HUES6 (cell line): ENCODE results near the gene NTN1.

ENCODE experiments used
- H3K27ac ChIP-seq: 2 replicates; pipeline ENCODE4 v1.7.0; 2013; ENCODE audit warnings: low read depth, mild to moderate bottlenecking, low read length, inconsistent platforms
- H3K27me3 ChIP-seq: 2 replicates; pipeline ENCODE4 v1.6.1; 2013; ENCODE audit warnings: low read length; ENCODE audit not compliant: control insufficient read depth, insufficient read depth
- H3K36me3 ChIP-seq: 2 replicates; pipeline ENCODE4 v1.6.1; 2013; ENCODE audit warnings: low read length; ENCODE audit not compliant: control insufficient read depth, insufficient read depth
- H3K4me1 ChIP-seq: 2 replicates; pipeline ENCODE4 v1.6.1; 2013; ENCODE audit warnings: low read length; ENCODE audit not compliant: control insufficient read depth, insufficient read depth
- H3K4me3 ChIP-seq: 2 replicates; pipeline ENCODE4 v1.5.1; 2013; ENCODE audit warnings: low read depth, low read length
- H3K9ac ChIP-seq: one replicate; pipeline ENCODE4 v1.6.1; 2013; ENCODE audit warnings: mild to moderate bottlenecking, low read length
- H3K9me3 ChIP-seq: 2 replicates; pipeline ENCODE4 v1.6.1; 2013; ENCODE audit warnings: low read depth, low read length; ENCODE audit not compliant: control insufficient read depth, insufficient read depth

Gene NTN1

DNA sequence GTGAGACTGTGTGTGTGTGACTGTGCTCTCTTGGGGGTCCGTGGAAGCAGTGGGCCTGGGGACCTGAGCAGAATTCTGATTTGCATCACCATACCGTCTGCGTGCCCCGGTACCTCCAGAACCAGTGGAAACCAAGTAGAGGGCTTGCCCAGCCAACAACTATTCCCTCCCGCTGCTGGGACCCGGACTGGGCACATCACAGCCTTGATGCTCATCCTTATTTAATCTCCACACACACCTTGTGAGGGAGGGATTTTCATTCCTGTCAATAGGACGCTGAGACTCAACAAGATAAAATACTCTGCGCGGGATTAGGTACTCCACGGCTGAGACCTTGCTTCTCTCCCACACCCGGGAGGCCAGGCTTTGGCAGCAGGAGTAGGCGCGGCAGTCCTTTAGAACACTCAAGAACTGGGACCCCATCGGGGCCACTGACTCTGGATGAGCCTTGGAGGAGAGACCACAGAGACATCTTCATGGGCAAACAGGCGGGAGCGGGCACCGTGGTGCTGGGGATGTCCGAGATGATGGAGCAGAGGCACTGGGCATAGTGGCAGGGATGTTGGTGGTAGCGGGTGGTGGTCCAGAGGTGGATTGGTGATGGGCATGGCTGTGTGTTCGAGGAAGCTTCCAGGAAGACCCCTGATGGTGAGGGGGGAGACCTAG lies 208.0 kb downstream of the NTN1 start:
- Histone ChIP-seq H3K9ac (no peak overlapping the region), H3K4me1 (peaks cover 12% of the 10 kb centered on the region), H3K36me3 (no peaks in the 10 kb centered on the region), H3K27me3 (peaks cover 8% of the 10 kb centered on the region; the same call in 1 of the 2 replicates), H3K4me3 (no peak overlapping the region), H3K27ac (no peak overlapping the region), H3K9me3 (no peaks in the 10 kb centered on the region)

GRCh38 chr17:9229826-9230201 lies 208.5 kb downstream of the NTN1 start:
- H3K36me3 ChIP-seq = no peaks in the 10 kb centered on the region
- no peaks in the 10 kb centered on the region for H3K9me3 ChIP-seq
- peaks cover 12% of the 10 kb centered on the region for H3K4me1 ChIP-seq
- H3K4me3 ChIP-seq = no peak overlapping the region
- H3K9ac ChIP-seq = no peak overlapping the region
- no peak overlapping the region for H3K27ac ChIP-seq
- H3K27me3 ChIP-seq = peaks cover 8% of the 10 kb centered on the region; the same call in 1 of the 2 replicates

GRCh38 chr17:9230346-9230745 lies 209.0 kb downstream of the NTN1 start:
- no peak overlapping the region for H3K9ac ChIP-seq

DNA sequence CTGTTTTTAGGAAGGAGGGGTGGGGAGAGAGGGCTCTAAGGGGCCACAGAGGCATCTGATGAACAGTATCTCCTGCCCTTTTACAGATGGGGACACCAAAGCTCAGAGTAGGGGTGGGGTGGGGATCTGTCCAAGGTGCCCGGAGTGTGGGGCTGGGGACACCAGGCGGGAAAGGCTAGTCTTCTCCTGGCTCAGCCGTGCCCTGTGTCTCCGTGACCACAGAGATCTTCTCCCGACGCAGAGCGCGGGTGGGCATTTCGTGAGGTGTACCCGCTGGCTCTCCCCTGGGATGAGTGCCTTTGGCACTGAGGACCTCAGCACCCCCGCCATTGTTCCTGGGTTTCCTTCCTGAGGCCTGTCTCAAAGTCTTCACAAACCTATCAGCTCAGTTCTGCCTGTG lies 209.6 kb downstream of the NTN1 start:
- no peak overlapping the region for H3K4me3 ChIP-seq
- no peaks in the 10 kb centered on the region for H3K9me3 ChIP-seq
- H3K27ac ChIP-seq = no peak overlapping the region
- H3K9ac ChIP-seq = no peak overlapping the region
- no peaks in the 10 kb centered on the region for H3K36me3 ChIP-seq
- peaks cover 8% of the 10 kb centered on the region; the same call in 1 of the 2 replicates for H3K4me1 ChIP-seq
- H3K27me3 ChIP-seq = peaks cover 8% of the 10 kb centered on the region; the same call in 1 of the 2 replicates

More at GRCh38 chr17:9230346-9230745, 209.0 kb downstream of the NTN1 start:
- no peaks in the 10 kb centered on the region for H3K36me3 ChIP-seq
- no peak overlapping the region for H3K27ac ChIP-seq
- H3K4me3 ChIP-seq = no peak overlapping the region
- H3K4me1 ChIP-seq = peaks cover 10% of the 10 kb centered on the region
- H3K9me3 ChIP-seq = no peaks in the 10 kb centered on the region
- H3K27me3 ChIP-seq = peaks cover 8% of the 10 kb centered on the region; the same call in 1 of the 2 replicates

GRCh38 chr17:9231449-9232154 lies 210.3 kb downstream of the NTN1 start:
- no peak overlapping the region for H3K4me3 ChIP-seq
- H3K4me1 ChIP-seq = peaks cover 6% of the 10 kb centered on the region; the same call in 1 of the 2 replicates
- H3K9me3 ChIP-seq = no peaks in the 10 kb centered on the region
- peaks cover 8% of the 10 kb centered on the region; the same call in 1 of the 2 replicates for H3K27me3 ChIP-seq
- H3K36me3 ChIP-seq = no peaks in the 10 kb centered on the region
- H3K9ac ChIP-seq = no peak overlapping the region
- no peak overlapping the region for H3K27ac ChIP-seq

DNA sequence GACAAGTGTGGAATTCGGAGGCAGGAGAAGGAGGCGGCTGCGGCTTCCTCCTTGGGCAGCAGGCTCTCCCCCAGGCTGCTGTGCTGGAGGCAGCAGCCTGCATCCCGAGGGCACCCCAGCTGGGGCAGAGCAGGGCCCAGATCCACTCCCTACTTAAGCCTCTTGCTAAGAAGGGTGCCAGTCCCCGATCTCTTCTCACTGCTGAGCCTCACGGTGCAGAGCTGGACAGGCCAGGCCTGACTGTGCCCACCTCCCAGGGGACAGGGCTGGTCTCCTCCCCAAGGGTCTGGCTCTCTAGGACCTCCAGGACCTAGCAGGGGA lies 210.8 kb downstream of the NTN1 start:
- no peaks in the 10 kb centered on the region for H3K9me3 ChIP-seq
- peaks cover 8% of the 10 kb centered on the region; the same call in 1 of the 2 replicates for H3K27me3 ChIP-seq
- peaks cover 5% of the 10 kb centered on the region; the same call in 1 of the 2 replicates for H3K4me1 ChIP-seq
- H3K9ac ChIP-seq = no peak overlapping the region
- no peak overlapping the region for H3K4me3 ChIP-seq
- H3K27ac ChIP-seq = no peak overlapping the region
- H3K36me3 ChIP-seq = no peaks in the 10 kb centered on the region

DNA sequence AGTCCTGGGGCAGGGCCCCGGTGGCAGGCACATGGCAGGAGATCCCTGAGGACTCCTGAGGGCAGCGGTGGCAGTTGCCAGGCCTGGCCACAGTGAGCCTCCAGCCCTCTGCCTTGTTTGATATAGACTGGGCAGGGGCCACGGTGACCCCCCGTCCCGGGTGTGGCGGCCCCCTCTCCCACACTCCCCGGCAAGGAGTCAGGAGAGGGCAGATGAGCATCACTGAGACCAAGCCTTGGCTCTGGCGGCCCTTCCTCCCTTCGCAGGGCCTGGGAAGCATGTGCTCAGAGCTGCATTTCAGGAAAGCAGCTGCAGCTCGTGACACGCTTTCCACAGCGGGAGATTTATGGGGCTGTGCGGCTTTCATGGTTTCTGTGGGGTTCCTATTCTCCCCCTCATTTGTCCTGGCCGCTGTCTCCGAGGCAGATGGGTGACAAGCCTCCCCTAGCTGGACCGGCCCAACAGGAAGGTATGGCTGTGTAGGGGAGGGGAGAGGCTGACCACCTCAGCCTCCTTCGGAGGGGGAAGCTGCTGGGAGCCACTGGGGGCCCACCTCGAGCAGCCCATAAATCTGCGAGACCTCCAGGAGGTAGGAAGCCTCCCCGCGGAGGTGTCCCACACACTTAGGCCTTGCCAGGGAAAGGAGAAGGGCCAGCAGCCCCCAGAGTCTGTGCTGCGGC lies 211.4 kb downstream of the NTN1 start:
- H3K4me1 ChIP-seq = peaks cover 5% of the 10 kb centered on the region; the same call in 1 of the 2 replicates
- H3K27me3 ChIP-seq = peaks cover 6% of the 10 kb centered on the region; the same call in 1 of the 2 replicates
- no peaks in the 10 kb centered on the region for H3K9me3 ChIP-seq
- H3K4me3 ChIP-seq = no peak overlapping the region
- H3K36me3 ChIP-seq = no peaks in the 10 kb centered on the region
- no peak overlapping the region for H3K9ac ChIP-seq
- no peak overlapping the region for H3K27ac ChIP-seq

DNA sequence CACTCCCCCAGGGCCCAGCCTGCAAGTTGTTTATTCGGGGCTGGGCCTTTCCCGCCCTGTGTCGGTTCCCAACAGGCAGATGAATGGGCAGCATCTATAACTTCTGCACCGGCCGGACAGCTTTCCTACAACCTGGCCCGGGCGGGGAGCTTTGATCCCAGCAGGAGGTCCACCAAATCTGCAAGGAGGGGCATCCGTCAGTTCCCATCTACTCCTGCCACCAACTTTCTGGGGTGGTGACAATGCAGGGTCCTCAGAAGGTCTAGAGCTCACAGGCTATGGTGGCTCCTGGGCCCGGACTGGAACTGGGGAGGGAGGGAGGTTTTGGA lies 211.9 kb downstream of the NTN1 start:
- H3K36me3 ChIP-seq = no peaks in the 10 kb centered on the region
- H3K4me3 ChIP-seq = no peak overlapping the region
- H3K9ac ChIP-seq = no peak overlapping the region
- no peak overlapping the region for H3K27ac ChIP-seq
- peaks cover 5% of the 10 kb centered on the region; the same call in 1 of the 2 replicates for H3K4me1 ChIP-seq
- H3K9me3 ChIP-seq = no peaks in the 10 kb centered on the region
- peaks cover 3% of the 10 kb centered on the region; the same call in 1 of the 2 replicates for H3K27me3 ChIP-seq

GRCh38 chr17:9233761-9234160 lies 212.5 kb downstream of the NTN1 start:
- Histone ChIP-seq H3K9me3 (no peaks in the 10 kb centered on the region), H3K9ac (no peak overlapping the region), H3K27me3 (peaks cover 4% of the 10 kb centered on the region; the same call in 1 of the 2 replicates), H3K27ac (no peak overlapping the region), H3K4me1 (peaks cover 7% of the 10 kb centered on the region; the same call in 1 of the 2 replicates), H3K4me3 (no peak overlapping the region), H3K36me3 (no peaks in the 10 kb centered on the region)

GRCh38 chr17:9234389-9234945 lies 213.2 kb downstream of the NTN1 start:
- H3K36me3 ChIP-seq = no peaks in the 10 kb centered on the region
- no peak overlapping the region for H3K27ac ChIP-seq
- peaks cover 11% of the 10 kb centered on the region for H3K27me3 ChIP-seq
- H3K9me3 ChIP-seq = no peaks in the 10 kb centered on the region
- peaks cover 14% of the 10 kb centered on the region for H3K4me1 ChIP-seq
- no peak overlapping the region for H3K9ac ChIP-seq
- no peak overlapping the region for H3K4me3 ChIP-seq

GRCh38 chr17:9235346-9235745 lies 214.0 kb downstream of the NTN1 start:
- Histone ChIP-seq H3K4me3 (no peak overlapping the region), H3K9me3 (no peaks in the 10 kb centered on the region), H3K27me3 (peaks cover 10% of the 10 kb centered on the region), H3K36me3 (no peaks in the 10 kb centered on the region), H3K9ac (no peak overlapping the region), H3K27ac (no peak overlapping the region), H3K4me1 (peaks cover 17% of the 10 kb centered on the region)
